GM19452 (cell line): ENCODE results near the gene EPHX1.
A peak's percentile ranks its signal among the peaks of the same experiment; 100 is the strongest.
"Not testable (repeated sequence)": the region's sequence is repeated elsewhere in the genome, so short reads cannot be mapped to it uniquely, and the experiment has no call there.

ENCODE experiments used
- ATAC-seq: cut with Tn5 transposase; IDR thresholded peaks from one replicate; pipeline ENCODE4 v1.9.1; 2021; ENCODE audit not compliant: unreplicated experiment

EPHX1 gene

GRCh38 chr1:225777058-225777582 lies 32.8 kb upstream of the EPHX1 start:
- no peak for ATAC-seq

- ATAC-seq: peak; percentile 99
Measured at GRCh38 chr1:225777583-225778336, 32.2 kb upstream of the EPHX1 start, which contains the start of gene SRP9. TSS of gene SRP9 (plus strand) at chr1:225777826. CDS start at chr1:225777941, 115 bp downstream.

- no peak for ATAC-seq
Measured at GRCh38 chr1:225778337-225778669, 31.6 kb upstream of the EPHX1 start.

GRCh38 chr1:225779165-225779564 lies 30.8 kb upstream of the EPHX1 start:
- ATAC-seq: not testable (repeated sequence)

- ATAC-seq: no peak
Measured at GRCh38 chr1:225780134-225780533, 29.8 kb upstream of the EPHX1 start.

GRCh38 chr1:225780630-225781029 lies 29.3 kb upstream of the EPHX1 start:
- no peak for ATAC-seq

GRCh38 chr1:225789142-225789541 lies 20.8 kb upstream of the EPHX1 start:
- ATAC-seq: not testable (repeated sequence)

GRCh38 chr1:225794954-225795353 lies 15.0 kb upstream of the EPHX1 start:
- no peak for ATAC-seq

GRCh38 chr1:225796097-225796496 lies 13.8 kb upstream of the EPHX1 start:
- ATAC-seq: not testable (repeated sequence)

GRCh38 chr1:225801146-225801545 lies 8.8 kb upstream of the EPHX1 start:
- ATAC-seq: not testable (repeated sequence)

- ATAC-seq: no peak
Measured at GRCh38 chr1:225806249-225806648, 3.7 kb upstream of the EPHX1 start.

GRCh38 chr1:225806736-225807135 lies 3.2 kb upstream of the EPHX1 start:
- ATAC-seq: not testable (repeated sequence)

GRCh38 chr1:225808136-225808535 lies 1.8 kb upstream of the EPHX1 start:
- no peak for ATAC-seq

- ATAC-seq: not testable (repeated sequence)
Measured at GRCh38 chr1:225810579-225811538, 935 bp downstream of the EPHX1 start.

- ATAC-seq: no peak
Measured at GRCh38 chr1:225811622-225812487, 1.9 kb downstream of the EPHX1 start.

- ATAC-seq: no peak
Measured at GRCh38 chr1:225812488-225813213, 2.7 kb downstream of the EPHX1 start.

- ATAC-seq: no peak
Measured at GRCh38 chr1:225813214-225813964, 3.5 kb downstream of the EPHX1 start.

- ATAC-seq: no peak
Measured at GRCh38 chr1:225814381-225814780, 4.5 kb downstream of the EPHX1 start.

- not testable (repeated sequence) for ATAC-seq
Measured at GRCh38 chr1:225815090-225815489, 5.2 kb downstream of the EPHX1 start.
